SJSA1 (cell line): ENCODE results near the gene FGF23. TPM values are rescaled to one million over a fixed set of nuclear protein-coding genes. Genes with fewer than 3 reads are reported as not detected.
A peak's percentile ranks its signal among the peaks of the same experiment; 100 is the strongest.
"Not testable (repeated sequence)": the region's sequence is repeated elsewhere in the genome, so short reads cannot be mapped to it uniquely, and the experiment has no call there.

Experiments used
- DNase-seq, 2 experiments: peaks; one replicate each; pipeline ENCODE4 v3.0.0-alpha.2; 2015 to 2020; ENCODE audit warnings: low spot score in 2 of 2, low read depth in 1 of 2
- H3K27ac ChIP-seq: fragments of 250-450 bp; sonication (Bioruptor Pico); 2 replicates; pipeline ENCODE4 v1.5.1; 2020; ENCODE audit warnings: mild to moderate bottlenecking, moderate library complexity
- H3K27me3 ChIP-seq: fragments of 250-450 bp; sonication (Bioruptor Pico); replicated peaks from 2 replicates; pipeline ENCODE4 v1.5.1; 2020; ENCODE audit warnings: mild to moderate bottlenecking, moderate library complexity
- H3K36me3 ChIP-seq: fragments of 250-450 bp; sonication (Bioruptor Pico); 2 replicates; pipeline ENCODE4 v1.5.1; 2020; ENCODE audit warnings: mild to moderate bottlenecking
- H3K4me1 ChIP-seq: fragments of 250-450 bp; sonication (Bioruptor Pico); replicated peaks from 2 replicates; pipeline ENCODE4 v1.6.1; 2021; ENCODE audit warnings: mild to moderate bottlenecking
- H3K4me3 ChIP-seq: fragments of 250-450 bp; sonication (Bioruptor Pico); 2 replicates; pipeline ENCODE4 v1.5.1; 2020; ENCODE audit warnings: mild to moderate bottlenecking
- H3K9me3 ChIP-seq: fragments of 250-450 bp; sonication (Bioruptor Pico); replicated peaks from 2 replicates; pipeline ENCODE4 v1.5.1; 2020; ENCODE audit warnings: mild to moderate bottlenecking
- total RNA-seq: library from RNA; depleted of rRNA; stranded (reverse); fragments of >200 nt; shearing (Covaris generic); gene quantifications from 2 replicates; pipeline ENCODE4 v1.2.3, GENCODE V29; 2014; rRNA removed

The FGF23 gene
- total RNA-seq = not detected in 2 replicates

DNA sequence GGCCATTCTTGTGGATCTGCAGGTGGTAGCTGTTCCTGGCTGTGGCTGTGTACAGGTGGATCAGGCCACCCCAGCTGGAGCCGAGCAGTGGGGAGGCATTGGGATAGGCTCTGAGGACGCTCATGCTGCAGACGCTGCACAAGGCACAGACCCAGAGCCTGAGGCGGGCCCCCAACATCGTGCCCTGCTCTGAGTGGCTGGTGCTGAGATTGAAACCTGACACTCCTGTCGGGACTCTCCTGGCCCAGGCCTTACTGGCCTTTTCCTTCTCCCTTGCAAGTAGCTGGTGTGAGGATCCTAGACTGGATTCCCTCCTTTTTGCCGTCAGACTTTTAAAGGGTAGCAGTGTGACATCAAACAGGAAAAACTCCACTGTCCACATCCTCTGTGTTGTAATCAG lies at the start of gene FGF23:
Gene FGF23, minus strand, starts transcription at position 308 of the 400 bp plus-strand sequence. Its CDS starts 130 bp downstream, at position 178.
- H3K4me3 ChIP-seq = no peak within 1 kb of the TSS
- no peaks in the 10 kb centered on the region for H3K9me3 ChIP-seq
- no peak for DNase-seq
- no peaks in the 10 kb centered on the region for H3K4me1 ChIP-seq
- peaks cover 40% of the 10 kb centered on the region for H3K27me3 ChIP-seq
- no peaks in the 10 kb centered on the region for H3K36me3 ChIP-seq
- H3K27ac ChIP-seq = no peak within 1 kb of the TSS

DNA sequence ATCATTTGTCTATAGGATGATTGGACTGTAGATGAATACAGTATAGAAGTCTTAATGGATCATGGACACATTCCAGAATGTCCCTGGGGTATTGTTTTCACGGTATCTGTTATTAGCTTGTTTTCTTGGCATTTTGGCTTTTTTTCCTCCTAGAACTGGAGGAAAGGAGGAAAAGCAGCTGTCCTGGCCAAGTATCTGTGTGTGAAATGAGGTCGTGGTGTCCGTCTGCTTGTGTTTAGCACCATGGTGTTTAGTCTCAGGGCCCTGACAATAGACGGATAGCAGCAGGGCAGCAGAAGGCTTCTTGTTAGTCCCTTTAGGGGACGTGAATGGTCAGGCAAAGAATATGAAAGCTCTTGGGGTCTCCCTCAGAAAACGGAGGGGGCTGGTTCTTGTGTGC lies 44.9 kb upstream of the FGF23 start:
- no peaks in the 10 kb centered on the region for H3K9me3 ChIP-seq
- no peak for DNase-seq
- no peaks in the 10 kb centered on the region for H3K4me1 ChIP-seq
- peaks cover 29% of the 10 kb centered on the region for H3K27me3 ChIP-seq
- no peak overlapping the region for H3K4me3 ChIP-seq
- H3K36me3 ChIP-seq = no peaks in the 10 kb centered on the region
- no peak overlapping the region for H3K27ac ChIP-seq

DNA sequence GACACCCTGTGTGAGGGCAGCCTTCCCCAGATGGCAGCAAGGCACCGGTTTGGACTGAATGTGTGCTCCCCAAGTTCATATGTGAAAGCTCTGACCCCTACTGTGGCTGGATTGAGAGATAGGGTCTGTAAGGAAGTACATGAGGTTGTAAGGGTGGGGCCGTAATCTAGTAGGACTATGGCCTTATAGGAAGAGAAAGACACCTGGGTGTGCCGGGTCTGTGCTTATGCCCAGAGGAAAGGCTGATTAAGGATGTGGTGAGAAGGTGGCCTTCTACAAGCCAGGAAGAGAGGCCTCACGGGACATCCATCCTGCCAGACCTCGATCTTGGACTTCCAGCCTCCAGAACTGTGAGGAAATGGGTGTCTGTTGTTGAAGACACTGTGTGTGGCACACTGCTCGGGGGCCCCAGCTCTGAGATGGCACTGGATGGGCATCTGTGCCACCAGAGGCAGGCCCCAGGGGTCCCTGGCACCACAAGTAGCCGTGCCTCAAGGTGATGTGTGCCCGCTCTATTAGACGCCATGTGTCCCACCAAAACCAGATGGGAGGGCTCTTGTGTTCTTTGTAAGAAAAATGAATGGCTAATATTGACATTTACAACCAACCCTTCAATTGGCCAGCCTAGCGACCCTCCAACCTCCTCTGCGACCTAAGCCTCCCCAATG lies 44.1 kb upstream of the FGF23 start:
- H3K9me3 ChIP-seq = no peaks in the 10 kb centered on the region
- peaks cover 34% of the 10 kb centered on the region for H3K27me3 ChIP-seq
- no peaks in the 10 kb centered on the region for H3K36me3 ChIP-seq
- no peak overlapping the region for H3K27ac ChIP-seq
- H3K4me1 ChIP-seq = no peaks in the 10 kb centered on the region
- DNase-seq = no peak
- H3K4me3 ChIP-seq = no peak overlapping the region

DNA sequence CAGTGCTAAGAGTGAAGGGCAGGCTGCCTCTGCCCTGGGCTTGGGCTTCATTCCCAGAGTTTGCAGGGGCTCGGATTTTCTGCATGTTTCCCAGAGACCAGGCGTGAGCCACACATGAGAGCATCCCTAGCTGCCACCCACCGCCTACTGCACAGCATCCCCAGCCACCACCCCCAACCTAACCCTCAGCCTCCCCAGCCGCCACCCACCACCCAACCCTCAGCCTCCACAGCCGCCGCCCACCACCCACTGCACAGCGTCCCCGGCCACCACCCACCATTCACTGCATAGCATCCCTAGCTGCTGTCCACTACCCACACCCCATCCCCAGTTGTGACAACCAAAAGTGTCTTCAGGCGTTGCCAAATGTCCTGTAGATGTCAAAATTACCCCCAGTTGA lies 43.5 kb upstream of the FGF23 start:
- no peaks in the 10 kb centered on the region for H3K4me1 ChIP-seq
- H3K36me3 ChIP-seq = no peaks in the 10 kb centered on the region
- DNase-seq = no peak

DNA sequence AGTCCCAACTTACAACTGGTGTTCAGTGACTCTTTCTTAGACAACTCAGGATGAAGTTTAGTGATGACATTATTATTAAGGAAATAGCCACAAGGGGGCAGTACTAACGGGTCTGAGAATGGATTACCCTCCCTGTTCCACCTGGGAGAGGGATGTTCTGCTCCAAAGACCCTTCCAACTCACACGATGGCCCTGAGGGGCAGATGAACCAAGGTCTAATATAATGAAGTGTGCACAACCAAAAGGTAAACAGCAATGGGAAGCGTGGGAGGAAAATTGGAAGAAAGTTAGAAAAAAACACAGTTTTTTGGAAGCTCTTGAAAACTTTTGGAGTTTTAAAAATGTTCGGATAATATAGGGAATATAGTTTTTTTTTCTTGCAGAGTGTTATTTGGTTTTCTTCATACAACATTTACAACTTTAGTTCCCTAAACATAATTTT lies 42.1 kb upstream of the FGF23 start:
- Histone ChIP-seq H3K4me1 (no peaks in the 10 kb centered on the region), H3K36me3 (no peaks in the 10 kb centered on the region), H3K4me3 (no peak overlapping the region), H3K27ac (no peak overlapping the region), H3K27me3 (peaks cover 42% of the 10 kb centered on the region), H3K9me3 (no peaks in the 10 kb centered on the region)
- DNase-seq = peak in 1 of 2 experiments; percentile 26

More for the DNA sequence above, 43.5 kb upstream of the FGF23 start:
- H3K4me3 ChIP-seq = no peak overlapping the region
- peaks cover 34% of the 10 kb centered on the region for H3K27me3 ChIP-seq
- H3K9me3 ChIP-seq = no peaks in the 10 kb centered on the region
- H3K27ac ChIP-seq = no peak overlapping the region

DNA sequence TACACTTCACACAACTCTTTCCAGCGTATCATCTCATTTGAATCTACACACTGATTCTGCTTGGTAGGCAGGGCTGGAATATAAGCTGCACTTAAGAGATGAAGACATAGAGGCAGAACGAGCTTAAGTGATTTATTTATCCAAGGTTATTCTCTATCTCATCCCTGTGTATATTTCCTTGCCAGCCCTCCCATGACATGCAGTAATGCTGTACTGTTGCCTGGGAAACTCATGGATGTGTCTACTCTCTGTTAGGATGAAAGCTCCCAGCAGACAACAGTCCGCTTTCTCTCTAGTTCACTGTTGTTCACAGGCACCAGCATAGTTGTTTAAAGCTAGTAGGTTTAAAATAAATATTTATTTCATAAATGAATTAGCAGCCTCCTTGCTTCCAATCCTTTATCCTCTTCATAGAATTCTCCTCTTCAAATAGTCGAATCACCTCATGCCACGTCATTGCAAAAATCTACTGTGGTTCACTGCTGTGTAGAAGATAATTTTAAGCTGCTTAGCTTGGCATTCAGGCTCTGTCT lies 40.7 kb upstream of the FGF23 start:
- Histone ChIP-seq H3K27ac (no peak overlapping the region), H3K4me3 (no peak overlapping the region), H3K9me3 (no peaks in the 10 kb centered on the region), H3K36me3 (no peaks in the 10 kb centered on the region), H3K27me3 (peaks cover 53% of the 10 kb centered on the region), H3K4me1 (no peaks in the 10 kb centered on the region)
- no peak for DNase-seq

DNA sequence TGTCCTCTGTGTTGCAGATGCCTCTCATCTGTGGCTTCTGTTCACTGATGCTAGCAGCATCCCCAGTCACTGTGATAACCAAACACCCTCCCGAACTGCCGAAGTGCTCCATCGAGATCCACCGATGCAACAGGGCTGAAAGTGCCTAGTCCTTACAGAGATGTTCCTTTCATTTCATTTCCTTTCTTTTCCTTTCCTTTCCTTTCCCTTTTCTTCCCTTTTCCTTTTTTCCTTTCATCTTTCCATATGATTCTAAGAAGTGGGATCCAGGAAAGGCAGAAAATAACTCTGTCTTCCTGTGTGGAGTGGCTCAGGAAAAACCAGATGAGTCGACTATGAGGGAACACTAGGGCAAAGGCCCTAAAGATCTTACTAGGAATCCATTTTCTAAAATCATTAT lies 39.4 kb upstream of the FGF23 start:
- Histone ChIP-seq H3K9me3 (no peaks in the 10 kb centered on the region), H3K36me3 (no peaks in the 10 kb centered on the region), H3K4me1 (no peaks in the 10 kb centered on the region), H3K27me3 (peaks cover 55% of the 10 kb centered on the region), H3K4me3 (no peak overlapping the region), H3K27ac (no peak overlapping the region)
- no peak for DNase-seq

DNA sequence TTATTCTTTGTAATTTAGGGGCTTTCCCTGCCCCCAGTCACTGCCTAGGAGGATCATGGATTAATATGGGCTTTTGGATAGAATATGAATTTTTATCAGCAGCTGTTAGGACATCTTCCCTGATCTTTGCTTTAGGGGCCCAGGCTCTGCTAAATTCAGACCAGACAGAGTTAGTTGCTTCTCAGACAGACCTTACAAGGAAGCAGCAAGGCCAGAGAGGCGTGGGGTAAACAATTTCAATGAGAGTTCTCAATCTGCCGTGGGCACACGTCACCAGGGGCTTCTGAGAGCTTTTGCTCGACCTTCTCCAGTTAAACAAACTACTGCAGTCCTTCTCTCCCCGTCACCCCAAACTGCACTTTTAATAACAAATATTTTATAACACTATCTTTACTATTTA lies 38.4 kb upstream of the FGF23 start:
- Histone ChIP-seq H3K4me1 (no peaks in the 10 kb centered on the region), H3K4me3 (no peak overlapping the region), H3K27ac (no peak overlapping the region), H3K36me3 (no peaks in the 10 kb centered on the region), H3K27me3 (peaks cover 64% of the 10 kb centered on the region), H3K9me3 (no peaks in the 10 kb centered on the region)
- DNase-seq = no peak

DNA sequence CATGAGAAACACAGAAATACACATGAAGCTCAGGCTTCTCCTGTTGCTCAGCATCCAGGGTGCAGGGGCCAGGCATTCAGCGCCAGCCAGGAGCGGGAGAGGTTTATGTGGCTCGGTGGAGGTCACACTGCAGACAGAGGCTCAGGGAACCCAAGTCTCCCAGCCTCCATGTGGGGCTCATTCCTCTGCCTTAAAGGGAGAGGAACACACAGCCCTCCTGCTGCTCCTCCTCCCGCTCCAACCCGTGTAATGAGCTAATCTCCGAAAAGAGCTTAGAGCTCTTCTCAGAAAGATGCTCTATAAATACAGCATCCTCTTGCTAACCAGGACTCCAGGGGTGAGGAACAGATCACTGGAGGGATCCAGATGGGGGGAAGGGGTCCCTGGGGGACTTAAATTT lies 37.9 kb upstream of the FGF23 start:
- Histone ChIP-seq H3K4me3 (no peak overlapping the region), H3K36me3 (no peaks in the 10 kb centered on the region), H3K27ac (no peak overlapping the region), H3K4me1 (no peaks in the 10 kb centered on the region), H3K9me3 (no peaks in the 10 kb centered on the region), H3K27me3 (peaks cover 65% of the 10 kb centered on the region)
- no peak for DNase-seq

DNA sequence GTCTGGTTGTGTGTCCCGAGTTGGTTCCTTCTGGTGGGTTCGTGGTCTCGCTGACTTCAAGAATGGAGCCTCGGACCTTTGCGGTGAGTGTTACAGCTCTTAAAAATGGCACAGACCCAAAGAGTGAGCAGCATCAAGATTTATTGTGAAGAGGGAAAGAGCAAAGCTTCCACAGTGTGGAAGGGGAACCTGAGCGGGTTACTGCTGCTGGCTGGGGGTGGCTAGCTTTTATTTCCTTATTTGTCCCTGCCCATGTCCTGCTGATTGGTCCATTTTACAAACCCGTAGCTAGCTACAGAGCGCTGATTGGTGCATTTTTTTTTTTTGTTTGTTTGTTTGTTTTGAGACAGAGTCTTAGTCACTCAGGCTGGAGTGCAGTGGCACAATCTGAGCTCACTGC lies 36.8 kb upstream of the FGF23 start:
- H3K27ac ChIP-seq = no peak overlapping the region
- no peaks in the 10 kb centered on the region for H3K36me3 ChIP-seq

DNA sequence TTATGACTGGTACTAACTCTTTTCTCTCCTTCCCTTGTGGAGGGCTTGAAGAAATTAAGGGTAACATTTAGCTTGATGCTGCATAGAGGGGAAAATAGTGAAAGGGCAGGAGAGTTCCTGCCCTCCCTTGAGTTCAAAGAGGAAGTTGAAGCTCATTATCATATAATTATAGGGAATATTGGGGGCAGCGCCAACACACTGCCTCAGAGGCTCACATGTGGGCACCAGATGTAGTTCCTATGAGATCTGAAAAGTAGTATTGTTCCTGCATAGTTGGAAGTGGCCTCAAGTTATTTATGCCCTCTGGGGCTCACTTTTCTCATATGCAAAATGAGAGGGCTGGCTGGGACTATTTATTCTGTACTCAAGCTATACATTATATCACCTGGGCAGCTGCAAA lies 33.0 kb upstream of the FGF23 start:
- Histone ChIP-seq H3K4me1 (no peaks in the 10 kb centered on the region), H3K27ac (no peak overlapping the region), H3K27me3 (peaks cover 42% of the 10 kb centered on the region), H3K4me3 (no peak overlapping the region), H3K36me3 (no peaks in the 10 kb centered on the region), H3K9me3 (no peaks in the 10 kb centered on the region)
- no peak for DNase-seq

More for the DNA sequence above, 36.8 kb upstream of the FGF23 start:
- H3K9me3 ChIP-seq = no peaks in the 10 kb centered on the region
- no peak for DNase-seq
- H3K4me1 ChIP-seq = no peaks in the 10 kb centered on the region
- peaks cover 66% of the 10 kb centered on the region for H3K27me3 ChIP-seq
- H3K4me3 ChIP-seq = no peak overlapping the region

DNA sequence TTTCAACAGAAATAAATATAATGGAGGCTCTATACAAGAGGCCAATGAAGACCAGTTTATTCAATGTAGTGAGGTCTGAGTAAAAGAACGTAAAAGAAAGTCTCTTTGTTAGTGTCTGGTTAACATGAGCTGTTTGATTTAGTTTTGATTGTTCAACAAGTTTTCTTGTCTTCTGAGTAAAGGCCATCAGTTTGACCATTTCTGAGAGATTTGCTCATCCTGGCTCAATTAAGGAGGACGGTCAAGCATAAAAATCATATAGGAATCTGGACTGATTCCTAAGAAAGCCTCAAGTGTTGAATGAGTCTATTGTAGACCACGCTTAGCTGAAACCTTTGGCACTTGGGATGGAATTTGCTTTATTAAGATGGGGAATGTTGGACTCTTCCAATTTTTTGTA lies 32.5 kb upstream of the FGF23 start:
- H3K9me3 ChIP-seq = no peaks in the 10 kb centered on the region
- no peak overlapping the region for H3K4me3 ChIP-seq
- no peaks in the 10 kb centered on the region for H3K4me1 ChIP-seq
- H3K36me3 ChIP-seq = no peaks in the 10 kb centered on the region
- no peak overlapping the region for H3K27ac ChIP-seq
- DNase-seq = no peak
- peaks cover 42% of the 10 kb centered on the region for H3K27me3 ChIP-seq

DNA sequence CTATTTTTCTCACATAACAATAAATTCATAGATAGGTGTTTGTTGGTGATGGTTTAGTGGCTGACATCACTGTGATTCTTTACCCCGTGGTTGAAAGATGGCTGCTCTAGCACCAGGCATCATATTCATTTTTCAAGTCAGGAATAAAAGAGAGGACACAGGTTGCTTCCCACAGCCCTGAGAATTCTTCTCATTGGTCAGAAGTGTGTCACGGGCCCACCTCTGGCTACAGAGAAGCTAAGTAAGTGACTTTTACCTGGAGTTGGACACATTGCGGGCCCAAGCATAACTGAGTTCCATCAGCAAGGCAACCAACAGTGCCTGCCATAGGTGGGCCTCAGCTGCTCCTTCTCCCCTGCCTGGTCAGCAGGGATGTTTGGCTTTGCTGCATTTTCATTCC lies 27.6 kb upstream of the FGF23 start:
- no peaks in the 10 kb centered on the region for H3K36me3 ChIP-seq

DNA sequence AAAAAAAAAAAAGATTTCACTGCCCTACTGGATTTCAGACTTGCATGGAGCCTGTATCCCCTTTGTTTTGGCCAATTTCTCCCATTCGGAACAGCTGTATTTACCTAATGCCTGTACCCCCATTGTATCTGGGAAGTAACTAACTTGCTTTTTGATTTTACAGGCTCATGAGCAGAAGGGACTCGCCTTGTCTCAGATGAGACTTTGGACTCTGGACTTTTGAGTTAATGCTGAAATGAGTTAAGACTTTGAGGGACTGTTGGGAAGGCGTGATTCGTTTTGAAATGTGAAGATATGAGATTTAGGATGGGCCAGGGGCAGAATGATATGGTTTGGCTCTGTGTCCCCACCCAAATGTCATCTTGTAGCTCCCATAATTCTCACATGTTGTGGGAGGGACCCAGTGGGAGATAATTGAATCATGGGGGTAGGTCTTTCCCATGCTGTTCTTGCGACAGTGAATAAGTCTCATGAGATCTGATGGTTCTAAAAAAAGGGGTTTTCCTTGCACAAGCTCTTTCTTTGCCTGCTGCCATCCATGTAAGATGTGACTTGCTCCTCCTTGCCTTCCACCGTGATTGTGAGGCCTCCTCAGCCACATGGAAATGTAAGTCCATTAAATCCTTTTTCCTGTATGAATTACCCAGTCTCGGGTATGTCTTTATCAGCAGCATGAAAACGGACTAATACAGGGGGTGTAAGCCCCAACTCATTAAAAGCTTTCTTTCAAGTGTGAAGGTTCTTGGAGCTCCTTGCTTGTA lies 25.5 kb upstream of the FGF23 start:
- H3K4me1 ChIP-seq, H3K36me3 ChIP-seq, H3K27ac ChIP-seq, H3K4me3 ChIP-seq, H3K9me3 ChIP-seq, DNase-seq: not testable (repeated sequence)
- H3K27me3 ChIP-seq = peaks cover 15% of the 10 kb centered on the region

More for the DNA sequence above, 27.6 kb upstream of the FGF23 start:
- no peak for DNase-seq
- Histone ChIP-seq H3K27me3 (peaks cover 13% of the 10 kb centered on the region; the same call in 1 of the 2 replicates), H3K4me1 (no peaks in the 10 kb centered on the region), H3K4me3 (no peak overlapping the region), H3K27ac (no peak overlapping the region), H3K9me3 (no peaks in the 10 kb centered on the region; the same call in 1 of the 2 replicates)
